ENCODE results near the gene PITPNC1.

- TF ChIP-seq POLR2A (IDR thresholded peaks at IDR 0.05) = no peak
- TF ChIP-seq CTCF (IDR thresholded peaks at IDR 0.05) = no peak
- no peak for TF ChIP-seq POLR2AphosphoS5 (IDR thresholded peaks at IDR 0.05)
- no peak for TF ChIP-seq EP300 (IDR thresholded peaks at IDR 0.05)
Observed at GRCh38 chr17:67639555-67639954, 262.5 kb downstream of the PITPNC1 start.

Measured in suprapubic skin (tissue), 4 donors.